Measurements from ENCODE around the gene UCMA. TPM values are rescaled to one million over a fixed set of nuclear protein-coding genes. Genes with fewer than 3 reads are reported as not detected.

Gene UCMA
- total RNA-seq, 4 donors from 2014 or later = not detected

DNA sequence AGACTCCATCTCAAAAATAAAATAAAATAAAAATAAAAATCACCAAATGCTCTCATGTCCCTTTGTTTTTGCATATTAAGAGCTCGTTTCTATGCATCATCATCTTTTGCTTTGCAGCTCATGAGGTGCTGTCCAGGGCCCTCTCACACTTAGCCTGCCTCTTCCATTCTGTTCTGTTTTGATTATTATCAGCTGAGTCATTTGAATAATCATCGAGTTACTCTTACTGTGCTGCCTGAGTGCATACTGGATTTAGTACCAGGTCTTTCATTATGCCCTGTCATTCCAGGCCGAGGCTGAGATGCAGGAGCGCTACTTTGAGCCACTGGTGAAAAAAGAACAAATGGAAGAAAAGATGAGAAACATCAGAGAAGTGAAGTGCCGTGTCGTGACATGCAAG is 33.0 kb downstream of the UCMA start:
- TF ChIP-seq, protein P1, sequence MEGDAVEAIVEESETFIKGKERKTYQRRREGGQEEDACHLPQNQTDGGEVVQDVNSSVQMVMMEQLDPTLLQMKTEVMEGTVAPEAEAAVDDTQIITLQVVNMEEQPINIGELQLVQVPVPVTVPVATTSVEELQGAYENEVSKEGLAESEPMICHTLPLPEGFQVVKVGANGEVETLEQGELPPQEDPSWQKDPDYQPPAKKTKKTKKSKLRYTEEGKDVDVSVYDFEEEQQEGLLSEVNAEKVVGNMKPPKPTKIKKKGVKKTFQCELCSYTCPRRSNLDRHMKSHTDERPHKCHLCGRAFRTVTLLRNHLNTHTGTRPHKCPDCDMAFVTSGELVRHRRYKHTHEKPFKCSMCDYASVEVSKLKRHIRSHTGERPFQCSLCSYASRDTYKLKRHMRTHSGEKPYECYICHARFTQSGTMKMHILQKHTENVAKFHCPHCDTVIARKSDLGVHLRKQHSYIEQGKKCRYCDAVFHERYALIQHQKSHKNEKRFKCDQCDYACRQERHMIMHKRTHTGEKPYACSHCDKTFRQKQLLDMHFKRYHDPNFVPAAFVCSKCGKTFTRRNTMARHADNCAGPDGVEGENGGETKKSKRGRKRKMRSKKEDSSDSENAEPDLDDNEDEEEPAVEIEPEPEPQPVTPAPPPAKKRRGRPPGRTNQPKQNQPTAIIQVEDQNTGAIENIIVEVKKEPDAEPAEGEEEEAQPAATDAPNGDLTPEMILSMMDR (IDR thresholded peaks at IDR 0.05) = no peak
- no peak for TF ChIP-seq POLR2A (IDR thresholded peaks at IDR 0.05)
- Histone ChIP-seq H3K4me3 (no peak overlapping the region), H3K4me1 (no peaks in the 10 kb centered on the region), H3K9me3 (no peaks in the 10 kb centered on the region), H3K36me3 (no peaks in the 10 kb centered on the region), H3K27me3 (no peaks in the 10 kb centered on the region), H3K27ac (no peak overlapping the region)
- no peak for DNase-seq
- intact Hi-C loops (cut with DNase I) = no loop called here
- 90 to 91% methylated on average over 6 of the region's 6 CpGs for WGBS, 2 donors

DNA sequence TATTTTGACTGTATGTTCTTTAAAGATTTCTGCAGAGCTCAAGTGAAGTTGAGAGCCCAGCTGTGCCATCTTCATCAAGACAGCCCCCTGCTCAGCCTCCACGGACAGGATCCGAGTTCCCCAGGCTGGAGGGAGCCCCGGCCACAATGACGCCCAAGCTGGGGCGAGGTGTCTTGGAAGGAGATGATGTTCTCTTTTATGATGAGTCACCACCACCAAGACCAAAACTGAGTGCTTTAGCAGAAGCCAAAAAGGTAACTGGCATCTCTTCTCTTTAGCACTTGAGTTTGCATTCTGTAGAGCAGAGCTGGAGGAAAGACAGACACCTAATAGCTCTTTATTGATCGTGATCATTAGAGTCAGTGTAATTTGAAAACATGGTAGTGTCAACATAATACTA is 39.2 kb downstream of the UCMA start:
- H3K27me3 ChIP-seq = no peaks in the 10 kb centered on the region
- H3K27ac ChIP-seq = no peak overlapping the region
- 75 to 92% methylated on average over 2 to 6 of the region's 6 CpGs for WGBS, 2 donors
- no peaks in the 10 kb centered on the region for H3K36me3 ChIP-seq
- no peak for TF ChIP-seq POLR2A (IDR thresholded peaks at IDR 0.05)
- intact Hi-C loops (cut with DNase I) = no loop called here
- no peak overlapping the region for H3K4me3 ChIP-seq
- H3K4me1 ChIP-seq = no peaks in the 10 kb centered on the region
- H3K9me3 ChIP-seq = no peaks in the 10 kb centered on the region
- no peak for DNase-seq

DNA sequence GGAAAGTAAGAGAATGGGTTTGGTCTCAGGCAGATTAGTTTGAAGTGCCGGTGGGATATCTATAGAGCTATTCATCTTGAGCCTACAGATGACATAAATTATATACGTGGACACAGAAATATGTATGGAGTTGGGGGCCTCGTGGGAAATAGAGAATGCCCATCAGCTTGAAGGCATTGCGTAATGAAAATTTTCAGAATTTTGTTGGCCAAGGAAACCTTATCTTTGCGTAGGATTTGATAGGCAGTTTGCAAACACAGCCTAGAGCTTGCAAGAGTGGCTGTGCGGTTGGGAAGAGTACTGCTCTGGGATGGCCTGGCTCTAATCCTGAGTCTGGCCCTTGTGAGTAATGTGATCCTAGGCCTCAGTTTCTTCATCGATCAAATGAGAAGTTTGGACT is 40.5 kb downstream of the UCMA start:
- intact Hi-C loops (cut with DNase I) = no loop called here
- Histone ChIP-seq H3K9me3 (no peaks in the 10 kb centered on the region), H3K4me3 (no peak overlapping the region), H3K27ac (no peak overlapping the region), H3K27me3 (no peaks in the 10 kb centered on the region), H3K36me3 (no peaks in the 10 kb centered on the region), H3K4me1 (peaks cover 0 to 3% (median 0%) of the 10 kb centered on the region in 3 donors)
- 86 to 92% methylated on average over 7 of the region's 7 CpGs for WGBS, 2 donors
- no peak for DNase-seq
- no peak for TF ChIP-seq POLR2A (IDR thresholded peaks at IDR 0.05)
- TF ChIP-seq, protein P1 (IDR thresholded peaks at IDR 0.05) = no peak

DNA sequence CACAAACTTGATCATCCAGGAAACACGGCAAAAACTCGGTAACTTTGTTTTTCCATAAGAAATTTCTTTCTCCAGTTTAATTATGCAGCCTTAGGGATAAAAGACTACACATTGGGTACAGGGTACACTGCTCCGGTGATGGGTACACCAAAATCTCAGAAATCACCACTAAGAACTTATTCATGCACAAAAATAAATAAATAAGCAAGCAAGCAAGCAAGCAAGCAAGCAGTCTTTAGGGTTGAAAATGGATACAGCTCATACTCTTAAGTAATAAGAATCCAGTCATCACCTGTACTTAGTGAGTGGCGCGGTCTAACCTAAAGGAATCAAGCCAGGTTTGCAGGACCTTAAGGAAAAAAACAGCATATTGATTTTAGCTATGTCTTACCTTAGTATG is 42.8 kb downstream of the UCMA start:
- intact Hi-C loops (cut with DNase I) = no loop called here
- H3K27me3 ChIP-seq = no peaks in the 10 kb centered on the region
- H3K4me1 ChIP-seq = peaks cover 0 to 3% (median 0%) of the 10 kb centered on the region in 3 donors
- 90 to 97% methylated on average over 5 of the region's 5 CpGs for WGBS, 2 donors
- no peaks in the 10 kb centered on the region for H3K36me3 ChIP-seq
- DNase-seq = no peak
- no peak overlapping the region for H3K27ac ChIP-seq
- no peak for TF ChIP-seq POLR2A (IDR thresholded peaks at IDR 0.05)
- TF ChIP-seq, protein P1 (IDR thresholded peaks at IDR 0.05) = no peak
- H3K9me3 ChIP-seq = no peaks in the 10 kb centered on the region
- H3K4me3 ChIP-seq = no peak overlapping the region

DNA sequence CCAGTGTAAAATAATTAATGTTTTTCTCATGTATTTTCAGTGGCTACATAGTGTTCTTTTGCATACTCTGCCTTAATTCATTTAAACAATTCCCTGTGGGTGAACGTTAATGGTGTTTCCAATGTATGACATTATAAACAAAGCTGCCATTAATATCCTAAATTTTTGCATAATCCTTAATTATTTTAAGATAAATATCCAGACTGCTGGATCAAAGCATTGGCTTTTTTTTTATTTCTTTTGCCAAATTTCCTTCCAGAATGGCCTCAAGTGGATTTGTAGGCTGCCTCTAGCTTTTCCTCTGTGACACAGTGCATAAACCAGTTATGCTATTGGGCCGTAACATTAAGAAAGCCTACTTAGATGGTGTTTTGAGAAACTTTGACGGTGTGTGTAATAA is 43.4 kb downstream of the UCMA start:
- TF ChIP-seq POLR2A (IDR thresholded peaks at IDR 0.05) = no peak
- TF ChIP-seq, protein P1 (IDR thresholded peaks at IDR 0.05) = no peak
- intact Hi-C loops (cut with DNase I) = no loop called here
- H3K36me3 ChIP-seq = no peaks in the 10 kb centered on the region
- peaks cover 0 to 4% (median 0%) of the 10 kb centered on the region in 3 donors for H3K4me1 ChIP-seq
- DNase-seq = no peak
- H3K4me3 ChIP-seq = no peak overlapping the region
- WGBS, 2 donors = 63 to 75% methylated on average over 3 of the region's 3 CpGs
- no peaks in the 10 kb centered on the region for H3K27me3 ChIP-seq
- H3K9me3 ChIP-seq = no peaks in the 10 kb centered on the region
- H3K27ac ChIP-seq = no peak overlapping the region

DNA sequence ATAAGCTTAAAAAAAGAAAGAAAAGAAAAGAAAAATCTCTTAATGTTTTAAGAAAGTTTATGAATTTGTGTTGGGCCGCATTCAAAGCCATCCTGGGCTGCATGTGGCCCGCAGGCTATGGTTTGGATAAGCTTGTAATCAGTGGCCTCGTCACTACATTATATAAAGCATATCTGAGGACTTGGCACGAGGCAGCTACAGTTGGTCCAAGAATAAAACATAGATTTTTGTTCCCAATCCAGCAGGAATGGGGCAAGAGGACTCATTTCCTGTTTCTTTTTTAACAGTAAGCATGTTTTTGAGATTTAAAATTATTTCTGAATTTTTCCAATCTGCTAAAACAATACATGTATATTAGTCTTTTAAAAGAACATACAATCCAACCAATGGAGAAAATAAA is 44.2 kb downstream of the UCMA start:
- H3K27me3 ChIP-seq = no peaks in the 10 kb centered on the region
- H3K9me3 ChIP-seq = no peaks in the 10 kb centered on the region
- 41 to 69% methylated on average over 4 of the region's 4 CpGs for WGBS, 2 donors
- no peaks in the 10 kb centered on the region for H3K36me3 ChIP-seq
- DNase-seq = no peak
- H3K27ac ChIP-seq = no peak overlapping the region
- intact Hi-C loops (cut with DNase I) = no loop called here
- H3K4me3 ChIP-seq = no peak overlapping the region
- H3K4me1 ChIP-seq = peaks cover 0 to 10% (median 0%) of the 10 kb centered on the region in 3 donors
- no peak for TF ChIP-seq POLR2A (IDR thresholded peaks at IDR 0.05)
- TF ChIP-seq, protein P1 (IDR thresholded peaks at IDR 0.05) = no peak
